ENCODE measurements around the gene TMED4. TPM values are rescaled to one million over a fixed set of nuclear protein-coding genes. Genes with fewer than 3 reads are reported as not detected.

TMED4 gene
- total and polyA plus RNA-seq, 2 of the 13 experiments (the other 11 are each of a cell fraction or from before 2014, with no cell fraction given): 81.4 to 109 TPM

GRCh38 chr7:44573464-44574286 lies 8.4 kb downstream of the TMED4 start, which contains the start of gene DDX56 (continued):
- peak; percentile 77; the same call in 1 of the 2 replicates for TF ChIP-seq FOXK1 (CRISPR knock-in tag; IDR thresholded peaks at IDR 0.05; ENCODE audit: borderline replicate concordance, low read depth)
- peak; percentile 94 for TF ChIP-seq ZFX (CRISPR knock-in tag; IDR thresholded peaks at IDR 0.05; ENCODE audit: low read depth)
- TF ChIP-seq ZNF883 (CRISPR knock-in tag; IDR thresholded peaks at IDR 0.05; ENCODE audit: not compliant biosample characterization): peak; percentile 89
- peak in 1 of 2 experiments; percentile 86; a peak in 2 of 4 replicates for TF ChIP-seq POLR2A (IDR thresholded peaks at IDR 0.05; ENCODE audit: insufficient read depth in 1 of 2, low read depth in 2 of 2, low read length in 2 of 2)
- TF ChIP-seq CTCF (CRISPR knock-in tag; IDR thresholded peaks at IDR 0.05): no peak; the same call in 1 of the 2 replicates
- 0 out of 2 replicates have a peak, but pooled peaks have one; percentile 59 for TF ChIP-seq ZNF879 (CRISPR knock-in tag; IDR thresholded peaks at IDR 0.05)
- TF ChIP-seq TEAD3 (CRISPR knock-in tag; optimal IDR thresholded peaks at IDR 0.05; ENCODE audit: borderline replicate concordance): peak; percentile 74
- no peak for TF ChIP-seq FIP1L1 (IDR thresholded peaks at IDR 0.05; ENCODE audit: borderline replicate concordance, insufficient read depth, low read depth, low read length)
- TF ChIP-seq HINFP (CRISPR knock-in tag; IDR thresholded peaks at IDR 0.05; ENCODE audit: low read depth): peak; percentile 99
- TF ChIP-seq REPIN1 (CRISPR knock-in tag; IDR thresholded peaks at IDR 0.05; ENCODE audit: borderline replicate concordance, low read depth): peak; percentile 91
- no peak for TF ChIP-seq ZNF674 (CRISPR knock-in tag; IDR thresholded peaks at IDR 0.05; ENCODE audit: low read depth)
- TF ChIP-seq SRSF1 (optimal IDR thresholded peaks at IDR 0.05; ENCODE audit: low read depth, low read length): no peak
- peak; percentile 94 for TF ChIP-seq AGO2 (optimal IDR thresholded peaks at IDR 0.05; ENCODE audit: low read depth, low read length)
- peak; percentile 52 for TF ChIP-seq GATAD2A (CRISPR knock-in tag; IDR thresholded peaks at IDR 0.05)
- TF ChIP-seq ZNF142 (CRISPR knock-in tag; IDR thresholded peaks at IDR 0.05): peak; percentile 88
- TF ChIP-seq CREB3 (CRISPR knock-in tag; IDR thresholded peaks at IDR 0.05): peak; percentile 93; the same call in 1 of the 2 replicates
- peak; percentile 25; the same call in 1 of the 2 replicates for TF ChIP-seq ZKSCAN8 (CRISPR knock-in tag; IDR thresholded peaks at IDR 0.05; ENCODE audit: borderline replicate concordance)
